HepG2 (cell line): ENCODE data around the gene HK3.

Source experiments
- RAD21 ChIP-seq: fragments of 450-650 bp; formaldehyde crosslinking; IDR thresholded peaks from 2 replicates; pipeline ENCODE4 v1.5.0; 2020; ENCODE audit warnings: mild to moderate bottlenecking
- SAFB2 ChIP-seq: sonication (generic); formaldehyde crosslinking; IDR thresholded peaks from 2 replicates; pipeline ENCODE4 v1.5.1; 2020; ENCODE audit warnings: missing genetic modification reagents, low read depth, mild to moderate bottlenecking, borderline replicate concordance
- ZBTB7A ChIP-seq: sonication (generic); formaldehyde crosslinking; IDR thresholded peaks from 2 replicates; pipeline ENCODE4 v1.8.0; 2022; ENCODE audit warnings: mild to moderate bottlenecking, missing genetic modification reagents
- ZKSCAN1 ChIP-seq: fragments of 150-350 bp; IDR thresholded peaks from 2 replicates; pipeline ENCODE4 v1.6.1; 2014; ENCODE audit warnings: low read length
- ZNF143 ChIP-seq: sonication (generic); formaldehyde crosslinking; IDR thresholded peaks from 2 replicates; pipeline ENCODE4 v1.4.0; 2020; ENCODE audit warnings: missing genetic modification reagents
- ZNF33B ChIP-seq: sonication (generic); formaldehyde crosslinking; IDR thresholded peaks from 2 replicates; pipeline ENCODE4 v1.5.1; 2020; ENCODE audit warnings: mild to moderate bottlenecking, missing genetic modification reagents
- TF ChIP-seq, protein P1 (sequence below): sonication (generic); formaldehyde crosslinking; IDR thresholded peaks from 2 replicates; pipeline ENCODE4 v1.5.0; 2020; ENCODE audit warnings: mild to moderate bottlenecking, missing genetic modification reagents, moderate library complexity
- TF ChIP-seq, protein P2 (sequence below): sonication (generic); formaldehyde crosslinking; IDR thresholded peaks from 2 replicates; pipeline ENCODE4 v1.8.0; 2022; ENCODE audit warnings: mild to moderate bottlenecking, missing genetic modification reagents, borderline replicate concordance

DNA sequence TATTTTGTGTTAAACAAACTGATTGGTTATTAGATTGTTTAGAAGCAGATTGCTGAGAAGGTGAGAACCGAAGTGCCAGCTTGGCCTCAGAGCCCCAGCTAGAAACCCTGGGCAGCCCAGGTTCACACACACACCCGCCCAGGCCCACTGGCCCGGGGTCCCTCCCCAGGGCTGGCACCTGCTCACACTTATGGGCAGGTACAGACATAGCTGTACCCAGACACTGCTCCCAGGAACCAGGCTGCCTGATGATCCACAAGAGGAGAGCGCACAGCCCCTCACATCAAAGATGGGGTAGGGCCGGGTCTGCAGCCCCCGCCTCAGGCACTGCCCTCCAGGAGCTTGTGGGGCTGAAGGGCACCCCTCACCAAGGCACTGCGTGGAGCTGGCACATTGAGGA is 33.2 kb downstream of the HK3 start:
- TF ChIP-seq, protein P1, sequence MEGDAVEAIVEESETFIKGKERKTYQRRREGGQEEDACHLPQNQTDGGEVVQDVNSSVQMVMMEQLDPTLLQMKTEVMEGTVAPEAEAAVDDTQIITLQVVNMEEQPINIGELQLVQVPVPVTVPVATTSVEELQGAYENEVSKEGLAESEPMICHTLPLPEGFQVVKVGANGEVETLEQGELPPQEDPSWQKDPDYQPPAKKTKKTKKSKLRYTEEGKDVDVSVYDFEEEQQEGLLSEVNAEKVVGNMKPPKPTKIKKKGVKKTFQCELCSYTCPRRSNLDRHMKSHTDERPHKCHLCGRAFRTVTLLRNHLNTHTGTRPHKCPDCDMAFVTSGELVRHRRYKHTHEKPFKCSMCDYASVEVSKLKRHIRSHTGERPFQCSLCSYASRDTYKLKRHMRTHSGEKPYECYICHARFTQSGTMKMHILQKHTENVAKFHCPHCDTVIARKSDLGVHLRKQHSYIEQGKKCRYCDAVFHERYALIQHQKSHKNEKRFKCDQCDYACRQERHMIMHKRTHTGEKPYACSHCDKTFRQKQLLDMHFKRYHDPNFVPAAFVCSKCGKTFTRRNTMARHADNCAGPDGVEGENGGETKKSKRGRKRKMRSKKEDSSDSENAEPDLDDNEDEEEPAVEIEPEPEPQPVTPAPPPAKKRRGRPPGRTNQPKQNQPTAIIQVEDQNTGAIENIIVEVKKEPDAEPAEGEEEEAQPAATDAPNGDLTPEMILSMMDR (CRISPR knock-in tag), result no peak
- TF ChIP-seq, protein P2, sequence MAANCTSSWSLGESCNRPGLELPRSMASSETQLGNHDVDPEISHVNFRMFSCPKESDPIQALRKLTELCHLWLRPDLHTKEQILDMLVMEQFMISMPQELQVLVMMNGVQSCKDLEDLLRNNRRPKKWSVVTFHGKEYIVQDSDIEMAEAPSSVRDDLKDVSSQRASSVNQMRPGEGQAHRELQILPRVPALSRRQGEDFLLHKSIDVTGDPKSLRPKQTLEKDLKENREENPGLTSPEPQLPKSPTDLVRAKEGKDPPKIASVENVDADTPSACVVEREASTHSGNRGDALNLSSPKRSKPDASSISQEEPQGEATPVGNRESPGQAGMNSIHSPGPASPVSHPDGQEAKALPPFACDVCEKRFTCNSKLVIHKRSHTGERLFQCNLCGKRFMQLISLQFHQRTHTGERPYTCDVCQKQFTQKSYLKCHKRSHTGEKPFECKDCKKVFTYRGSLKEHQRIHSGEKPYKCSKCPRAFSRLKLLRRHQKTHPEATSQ (CRISPR knock-in tag), result no peak
- no peak for TF ChIP-seq SAFB2 (CRISPR knock-in tag)
- no peak for TF ChIP-seq ZBTB7A (CRISPR knock-in tag)
- TF ChIP-seq RAD21, result no peak
- no peak for TF ChIP-seq ZNF33B (CRISPR knock-in tag)
- TF ChIP-seq ZNF143 (CRISPR knock-in tag), result no peak
- no peak for TF ChIP-seq ZKSCAN1
